Sciatic nerve (tissue), 2 donors: Measurements from ENCODE around the gene RASA3. TPM values are rescaled to one million over a fixed set of nuclear protein-coding genes. Genes with fewer than 3 reads are reported as not detected.
A peak's percentile ranks its signal among the peaks of the same experiment; 100 is the strongest.
"Not testable (repeated sequence)": the region's sequence is repeated elsewhere in the genome, so short reads cannot be mapped to it uniquely, and the experiment has no call there.

Experiments used
- ATAC-seq: fragments of 200-7000 bp; cut with Tn5 transposase; one replicate; pipeline ENCODE4 v1.9.1; 2020; ENCODE audit warnings: mild to moderate bottlenecking, moderate library complexity
- DNase-seq: peaks from one replicate; pipeline ENCODE4 v3.0.0-alpha.2; 2020; ENCODE audit warnings: low spot score
- intact Hi-C: fragments of 100-400 bp; cut with DNase I; formaldehyde crosslinking; loops from one replicate; pipeline ENCODE4 v1.14.2; 2022
- total RNA-seq: library from RNA; stranded (reverse); fragmentation: NEBNext Ultra II Directional; extraction: Animal tissue kit (Norgen Biotek cat#: 25700); gene quantifications from one replicate; pipeline ENCODE4 v1.2.1, GENCODE V29; 2021
- donor health status: DM: no; HTN: no; CAD: no.
- donor health status: DM: no; HTN: no; CAD: no.

RASA3 gene
- total RNA-seq, 1 donor from 2014 or later, result 47.6 TPM

DNA sequence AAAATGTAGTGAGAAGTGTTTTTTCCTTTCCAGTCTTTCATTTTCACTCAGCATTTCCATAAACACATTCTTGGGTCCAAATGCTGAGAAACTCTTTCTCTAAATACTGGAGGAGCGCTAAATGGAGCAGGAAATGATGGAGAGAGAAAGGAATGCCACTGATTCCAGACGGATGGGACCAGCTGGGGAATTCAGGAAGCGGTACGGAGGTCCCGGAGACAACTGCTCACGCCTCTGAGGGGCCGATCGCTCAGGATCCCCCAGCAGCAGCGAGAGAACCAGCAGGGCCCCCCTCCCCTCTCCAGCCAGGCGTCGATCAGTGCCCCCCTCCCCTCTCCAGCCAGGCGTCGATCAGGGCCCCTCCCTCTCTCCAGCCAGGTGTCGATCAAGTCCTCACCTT lies 13.2 kb downstream of the RASA3 start:
- DNase-seq (no peak), ATAC-seq (peak; percentile 84)
- intact Hi-C loops, result no loop called here

DNA sequence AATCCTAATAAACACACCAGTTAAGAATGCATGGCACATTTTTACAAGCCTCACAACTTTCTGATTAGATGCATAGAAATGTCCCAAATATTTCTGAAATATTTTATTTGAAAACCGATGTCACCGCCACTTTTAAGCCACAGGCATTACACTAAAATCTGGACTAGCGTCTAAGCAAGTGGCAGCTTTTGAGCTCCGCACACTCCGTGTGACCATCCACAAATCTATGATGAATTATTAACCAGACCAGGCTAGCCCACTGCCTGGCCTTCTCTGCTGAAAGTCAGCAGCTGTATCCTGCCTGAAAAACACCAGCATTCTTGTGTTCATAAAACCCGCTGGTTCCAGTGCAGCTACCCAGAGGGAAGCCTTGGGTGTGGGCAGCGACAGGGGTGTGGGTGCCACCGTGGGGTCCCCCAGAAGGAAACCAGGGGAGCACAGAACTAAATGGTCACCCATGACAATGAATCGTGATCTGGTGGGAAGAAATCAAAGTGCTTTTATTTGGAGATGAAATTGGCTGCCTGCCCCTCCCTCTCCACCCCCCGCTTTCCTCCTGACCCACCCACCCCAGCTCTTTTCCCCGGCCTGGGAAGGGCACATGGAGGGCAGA lies 13.8 kb downstream of the RASA3 start:
- no peak for DNase-seq
- peak; percentile 22 for ATAC-seq
- intact Hi-C loops, result no loop called here

DNA sequence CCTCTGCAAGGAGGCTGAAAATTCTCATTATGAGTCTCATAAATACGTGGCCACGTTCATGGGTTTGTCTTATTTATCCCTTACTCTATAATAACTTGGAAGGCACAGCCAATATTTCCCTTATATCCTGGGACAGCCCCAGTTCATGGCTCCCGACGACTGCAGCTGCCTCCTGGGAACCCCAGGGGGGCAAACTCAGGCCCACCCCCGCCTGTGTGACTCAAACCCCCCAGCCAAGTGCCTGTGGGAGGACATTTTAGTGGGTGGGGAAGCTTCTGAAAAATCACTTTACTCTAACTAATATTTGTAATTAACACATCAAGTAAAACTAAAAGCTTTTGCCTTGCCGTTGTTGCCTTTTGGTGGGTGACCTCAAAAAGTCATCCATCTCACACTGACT lies 14.3 kb downstream of the RASA3 start:
- ATAC-seq (no peak), DNase-seq (peak; percentile 40)
- intact Hi-C loops, result no loop called here

DNA sequence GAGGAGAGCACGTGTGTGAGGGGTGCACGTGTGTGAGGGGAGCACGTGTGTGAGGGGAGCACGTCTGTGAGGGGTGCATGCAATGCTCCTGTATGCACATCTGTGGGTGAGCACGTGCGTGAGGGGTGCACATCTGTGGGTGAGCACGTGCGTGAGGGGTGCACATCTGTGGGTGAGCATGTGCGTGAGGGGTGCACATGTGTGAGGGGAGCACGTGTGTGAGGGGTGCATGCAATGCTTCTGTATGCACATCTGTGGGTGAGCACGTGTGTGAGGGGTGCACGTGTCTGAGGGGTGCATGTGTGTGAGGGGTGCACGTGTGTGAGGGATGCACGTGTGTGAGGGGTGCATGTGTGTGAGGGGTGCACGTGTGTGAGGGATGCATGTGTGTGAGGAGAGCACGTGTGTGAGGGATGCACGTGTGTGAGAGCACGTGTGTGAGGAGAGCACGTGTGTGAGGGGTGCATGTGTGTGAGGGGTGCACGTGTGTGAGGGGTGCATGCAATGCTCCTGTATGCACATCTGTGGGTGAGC lies 15.0 kb downstream of the RASA3 start:
- intact Hi-C loops, ATAC-seq: not testable (repeated sequence)
- DNase-seq, result peak; percentile 26

DNA sequence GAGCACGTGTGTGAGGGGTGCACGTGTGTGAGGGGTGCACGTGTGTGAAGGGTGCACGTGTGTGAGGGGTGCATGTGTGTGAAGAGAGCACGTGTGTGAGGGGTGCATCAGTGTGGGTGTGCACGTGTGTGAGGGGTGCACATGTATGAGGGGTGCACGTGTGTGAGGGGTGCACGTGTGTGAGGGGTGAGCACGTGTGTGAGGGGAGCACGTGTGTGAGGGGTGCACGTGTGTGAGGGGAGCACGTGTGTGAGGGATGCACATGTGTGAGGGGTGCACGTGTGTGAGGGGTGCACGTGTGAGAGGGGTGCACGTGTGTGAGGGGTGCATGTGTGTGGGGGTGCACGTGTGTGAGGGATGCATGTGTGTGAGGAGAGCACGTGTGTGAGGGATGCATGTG lies 15.7 kb downstream of the RASA3 start:
- intact Hi-C loops, result no loop called here
- peak; percentile 21 for DNase-seq
- no peak for ATAC-seq

DNA sequence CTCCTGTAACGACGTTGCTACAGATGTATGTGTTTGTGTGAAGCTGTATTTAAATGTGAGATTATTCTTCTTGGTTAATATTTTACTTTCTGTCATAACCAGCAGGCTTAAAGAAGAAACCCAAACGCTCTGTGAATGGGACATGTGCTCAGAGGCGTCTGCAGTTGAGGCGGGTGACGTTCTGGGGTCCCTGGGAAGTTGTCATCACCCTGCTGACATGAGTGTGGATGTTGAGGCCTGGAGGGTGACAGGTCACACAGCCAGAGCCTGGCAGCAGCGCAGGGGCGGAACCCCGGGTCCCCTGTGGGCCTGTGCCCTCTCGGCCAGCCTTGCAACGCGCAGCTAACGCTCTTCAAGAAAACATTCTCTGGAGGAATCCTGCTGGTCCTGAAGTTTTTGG lies 16.6 kb downstream of the RASA3 start:
- no peak for ATAC-seq
- DNase-seq, result peak; percentile 55
- intact Hi-C loops, result no loop called here

DNA sequence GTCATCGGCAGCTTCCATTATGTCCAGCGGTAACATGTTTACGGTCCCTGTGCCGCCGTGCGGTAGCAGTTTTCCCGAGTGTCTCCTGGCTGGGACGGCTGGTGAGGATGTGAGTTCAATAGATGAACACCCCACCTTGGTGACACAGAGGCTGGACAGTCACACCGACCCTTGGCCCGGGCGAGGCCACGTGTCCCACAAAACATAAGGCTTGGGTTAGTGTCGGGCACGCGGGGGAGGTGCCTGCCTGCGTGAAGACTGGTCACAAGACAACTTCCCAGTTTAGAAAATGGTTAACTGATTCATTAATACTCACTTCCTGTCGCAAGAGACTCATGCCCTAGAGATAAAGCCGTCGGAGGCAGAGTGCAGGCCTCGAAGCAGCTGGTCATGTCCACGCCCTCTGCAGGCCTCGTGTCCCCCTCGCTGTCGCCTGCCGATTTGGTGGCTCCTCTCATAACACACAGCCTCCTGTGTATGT lies 17.2 kb downstream of the RASA3 start:
- DNase-seq (peak; percentile 65), ATAC-seq (peak; percentile 25)
- intact Hi-C loops, result no loop called here

DNA sequence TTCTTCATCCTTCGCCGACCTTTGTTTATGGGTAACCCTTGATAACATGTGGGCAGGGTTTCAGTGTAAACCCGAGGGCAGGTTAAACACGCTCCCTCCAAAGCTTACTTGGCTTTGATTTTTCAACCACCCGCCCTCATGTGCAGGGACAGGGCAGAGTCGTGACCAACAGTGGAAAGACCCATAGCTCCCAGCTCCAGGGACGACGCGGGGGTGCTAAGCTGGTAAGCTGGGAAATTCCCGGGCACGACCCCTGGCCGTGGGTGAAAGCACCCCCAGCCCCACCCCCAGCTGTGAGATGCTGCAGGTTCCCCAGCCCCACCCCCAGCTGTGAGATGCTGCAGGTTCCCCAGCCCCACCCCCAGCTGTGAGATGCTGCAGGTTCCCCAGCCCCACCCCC lies 17.8 kb downstream of the RASA3 start:
- intact Hi-C loops, ATAC-seq: not testable (repeated sequence)
- DNase-seq, result peak; percentile 55

DNA sequence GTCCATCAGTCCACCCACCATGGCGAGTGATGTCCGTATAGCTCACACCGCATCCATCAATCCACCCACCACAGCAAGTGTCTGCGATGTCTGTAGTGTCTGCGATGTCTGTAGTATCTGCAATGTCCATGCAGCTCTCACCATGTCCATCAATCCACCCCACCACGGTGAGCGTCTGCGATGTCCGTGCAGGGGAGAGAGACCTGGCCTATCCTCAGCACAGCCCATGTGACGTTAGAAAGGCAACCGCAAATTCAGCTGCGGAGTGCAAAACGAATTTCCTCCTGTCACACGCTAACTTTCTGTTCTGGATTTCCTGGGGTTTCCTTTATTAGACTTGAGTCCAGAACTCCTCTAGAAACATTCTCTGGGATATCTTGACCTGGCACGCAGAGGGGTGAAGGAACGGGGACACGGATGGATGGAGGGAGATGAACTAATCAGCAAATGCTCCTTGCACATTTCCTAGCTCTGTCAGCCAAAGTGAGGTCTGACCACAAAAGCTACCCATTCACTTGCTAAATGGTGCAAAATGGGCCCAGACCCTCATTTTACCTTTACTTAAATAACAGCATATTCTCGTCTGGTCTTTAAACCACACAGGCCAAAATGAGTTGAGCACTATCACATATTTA lies 18.3 kb downstream of the RASA3 start:
- intact Hi-C loops, result no loop called here
- no peak for ATAC-seq
- DNase-seq, result peak; percentile 54

DNA sequence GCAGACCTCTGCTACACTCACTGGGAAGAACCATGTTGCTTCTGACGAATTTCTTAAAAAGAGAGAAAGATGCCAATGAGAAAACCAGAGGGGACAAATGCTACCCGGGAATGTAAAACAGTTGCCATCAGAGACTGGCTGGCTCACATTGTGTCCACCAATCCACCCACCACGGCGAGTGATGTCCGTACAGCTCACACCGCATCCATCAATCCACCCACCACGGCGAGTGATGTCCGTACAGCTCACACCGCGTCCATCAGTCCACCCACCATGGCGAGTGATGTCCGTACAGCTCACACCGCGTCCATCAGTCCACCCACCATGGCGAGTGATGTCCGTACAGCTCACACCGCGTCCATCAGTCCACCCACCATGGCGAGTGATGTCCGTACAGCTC lies 19.0 kb downstream of the RASA3 start:
- ATAC-seq, intact Hi-C loops, DNase-seq: not testable (repeated sequence)

DNA sequence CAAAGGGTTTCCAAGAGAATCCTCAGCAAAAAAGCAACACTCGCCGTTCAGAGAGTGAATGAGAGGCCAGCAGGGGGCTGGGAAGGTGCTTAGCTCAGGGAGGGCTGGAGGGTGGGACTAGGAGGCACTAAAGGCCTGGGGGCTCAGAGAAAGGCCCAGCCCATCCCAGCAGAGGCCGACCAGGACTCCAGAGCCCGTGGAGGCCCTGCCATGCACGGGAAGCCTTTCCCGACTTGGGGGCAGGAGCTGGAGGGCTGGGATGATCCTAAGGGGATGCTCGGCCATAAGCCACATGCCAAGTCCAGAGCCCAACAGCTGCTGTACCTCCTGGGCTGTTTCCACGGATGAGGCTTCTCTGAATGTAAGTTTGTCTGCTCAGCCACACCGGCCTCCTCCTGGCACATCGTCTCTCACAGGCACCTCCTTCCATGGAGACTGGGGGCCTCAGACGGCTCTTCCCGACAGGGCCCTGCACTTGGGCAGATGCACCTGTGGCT lies 19.5 kb downstream of the RASA3 start:
- DNase-seq, result peak; percentile 41
- intact Hi-C loops, result no loop called here

DNA sequence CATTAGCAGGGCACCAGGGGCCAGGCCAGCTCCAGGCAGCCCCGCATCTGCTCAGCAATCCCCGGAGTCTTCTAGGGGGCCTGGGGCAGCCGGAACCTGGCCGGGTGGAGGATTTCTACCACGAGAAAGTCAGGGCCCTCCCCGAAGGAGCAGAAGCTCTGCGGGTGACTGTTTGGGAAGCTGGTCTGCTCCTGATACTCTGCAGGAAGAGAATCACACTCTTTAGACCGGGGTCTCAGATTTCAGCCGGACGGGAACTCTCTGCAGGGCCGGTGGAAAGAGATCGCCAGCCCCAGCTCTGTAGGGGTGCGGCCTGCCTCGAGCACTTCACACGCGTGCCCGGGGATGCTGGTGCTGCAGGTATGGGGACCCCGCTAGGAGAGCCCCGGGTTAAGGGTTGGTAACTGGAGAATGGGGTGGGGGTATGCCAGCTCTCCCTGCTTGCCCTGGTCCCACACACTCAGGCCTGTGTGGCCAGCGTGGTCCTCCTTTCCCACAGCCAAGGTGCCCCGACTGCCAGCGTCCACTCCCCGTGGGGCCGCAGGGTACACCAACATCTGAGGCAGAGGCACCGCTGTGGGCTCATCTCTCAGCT lies 20.1 kb downstream of the RASA3 start:
- DNase-seq (peak; percentile 37), ATAC-seq (no peak)
- intact Hi-C loops, result no loop called here

More for the DNA sequence above, 19.5 kb downstream of the RASA3 start:
- ATAC-seq, result no peak

DNA sequence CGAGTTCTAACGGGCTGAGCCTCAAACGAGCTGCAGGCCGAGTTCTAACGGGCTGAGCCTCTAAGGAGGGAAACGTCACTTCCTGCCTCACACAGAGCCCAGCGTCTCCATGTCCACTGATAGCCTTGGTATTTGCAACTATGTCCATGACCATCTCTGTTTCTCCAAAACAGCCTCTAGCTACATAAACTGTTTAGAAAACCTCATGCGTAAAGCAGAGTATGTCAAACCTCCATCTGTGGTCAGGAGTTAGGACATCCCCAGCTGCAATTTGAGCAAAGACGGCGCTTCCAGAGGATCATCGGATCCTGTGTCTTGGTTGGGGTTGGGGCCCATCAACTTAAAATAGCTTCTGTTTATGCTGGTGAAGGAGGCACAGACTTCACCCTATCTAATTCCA lies 20.8 kb downstream of the RASA3 start:
- DNase-seq (no peak), ATAC-seq (no peak)
- intact Hi-C loops, result no loop called here

DNA sequence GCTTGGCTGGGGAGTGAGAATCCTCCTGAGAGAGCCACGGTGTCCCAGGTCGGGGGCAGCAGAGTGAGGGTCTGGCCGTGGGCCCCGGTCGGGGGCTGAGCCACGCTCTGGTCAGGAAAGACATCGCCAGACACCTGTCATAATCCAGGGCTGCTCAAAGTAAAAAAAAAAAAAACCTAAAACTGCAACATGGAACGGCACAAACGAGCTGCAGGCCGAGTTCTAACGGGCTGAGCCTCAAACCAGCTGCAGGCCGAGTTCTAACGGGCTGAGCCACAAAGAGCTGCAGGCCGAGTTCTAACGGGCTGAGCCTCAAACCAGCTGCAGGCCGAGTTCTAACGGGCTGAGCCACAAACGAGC lies 21.6 kb downstream of the RASA3 start:
- intact Hi-C loops, ATAC-seq: not testable (repeated sequence)

DNA sequence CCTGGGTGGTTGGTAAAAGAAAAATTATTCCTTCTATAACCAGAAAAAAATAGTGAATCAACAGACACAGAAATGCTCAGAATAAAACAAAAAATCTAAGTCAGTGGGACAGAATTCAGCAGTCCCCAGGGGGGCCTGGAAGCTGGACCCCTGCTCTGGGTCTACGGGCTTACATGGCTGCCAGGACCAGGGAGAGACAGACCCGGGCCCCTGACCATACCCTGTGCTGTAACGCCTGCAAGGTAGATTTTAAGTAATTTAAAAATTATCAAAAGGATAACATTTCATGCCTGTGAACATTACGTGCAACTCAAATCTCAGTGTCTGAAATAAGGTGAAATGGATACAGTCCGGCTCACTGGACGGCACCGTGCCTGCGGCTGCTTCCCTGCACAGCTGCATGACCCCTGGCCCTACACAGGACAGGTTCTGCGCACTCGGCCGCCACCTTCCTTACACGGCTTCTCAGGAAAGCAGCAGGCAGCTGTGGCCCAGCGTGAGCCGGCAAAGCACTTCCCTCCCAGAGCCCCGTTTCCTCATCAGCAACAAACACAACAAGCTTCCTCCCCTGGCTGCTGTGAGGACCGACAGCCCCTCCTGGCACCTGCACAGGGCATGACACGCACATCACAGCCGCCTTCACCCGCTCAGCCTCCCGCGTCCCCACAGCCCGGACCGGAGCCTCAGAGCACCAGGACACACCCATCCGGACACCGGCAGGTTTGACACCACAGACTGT lies 22.2 kb downstream of the RASA3 start:
- ATAC-seq (peak; percentile 54), DNase-seq (peak; percentile 63)
- intact Hi-C loops, result no loop called here

More for the DNA sequence above, 21.6 kb downstream of the RASA3 start:
- not testable (repeated sequence) for DNase-seq

DNA sequence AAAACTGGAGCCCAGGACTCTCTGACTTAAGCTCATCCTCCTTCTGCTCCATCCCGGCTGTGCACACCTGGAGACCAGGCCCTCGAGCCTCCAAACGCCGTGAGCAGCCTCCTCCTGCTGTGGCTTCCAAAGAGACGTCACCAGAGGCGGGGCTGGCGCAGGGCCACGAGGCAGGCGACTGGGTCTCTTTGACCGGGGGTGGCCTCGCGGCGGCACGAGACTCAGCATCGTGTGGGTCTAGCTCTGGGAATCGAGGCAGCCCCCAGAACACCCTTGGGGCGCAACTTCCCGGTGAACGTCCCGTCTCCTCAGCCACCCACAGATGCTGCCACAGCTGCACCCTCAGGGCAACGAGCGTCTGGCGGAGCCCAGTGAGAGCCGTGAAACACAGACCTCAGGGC lies 22.8 kb downstream of the RASA3 start:
- peak; percentile 79 for DNase-seq

DNA sequence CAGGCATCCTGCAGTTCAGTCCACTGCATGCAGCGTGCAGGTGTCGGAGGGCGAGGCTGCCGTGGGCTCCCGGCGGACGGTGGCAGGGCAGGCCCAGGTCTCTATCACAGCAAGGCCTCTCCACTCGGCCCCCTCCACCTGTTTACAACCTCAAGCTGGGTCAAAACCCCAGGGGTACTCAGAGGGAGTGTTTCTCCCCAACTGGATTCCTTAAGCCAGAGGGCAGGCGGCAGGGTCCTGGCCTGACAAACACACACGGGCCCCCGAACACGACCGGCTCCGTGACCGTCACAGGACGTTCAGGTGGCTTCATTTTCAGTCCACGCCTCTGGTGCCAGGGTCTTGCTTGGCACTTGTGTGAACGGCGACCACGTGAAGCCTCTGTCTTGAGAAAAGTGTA lies 23.5 kb downstream of the RASA3 start:
- intact Hi-C loops, result no loop called here

More for the DNA sequence above, 22.8 kb downstream of the RASA3 start:
- peak; percentile 63 for ATAC-seq
- intact Hi-C loops, result no loop called here

DNA sequence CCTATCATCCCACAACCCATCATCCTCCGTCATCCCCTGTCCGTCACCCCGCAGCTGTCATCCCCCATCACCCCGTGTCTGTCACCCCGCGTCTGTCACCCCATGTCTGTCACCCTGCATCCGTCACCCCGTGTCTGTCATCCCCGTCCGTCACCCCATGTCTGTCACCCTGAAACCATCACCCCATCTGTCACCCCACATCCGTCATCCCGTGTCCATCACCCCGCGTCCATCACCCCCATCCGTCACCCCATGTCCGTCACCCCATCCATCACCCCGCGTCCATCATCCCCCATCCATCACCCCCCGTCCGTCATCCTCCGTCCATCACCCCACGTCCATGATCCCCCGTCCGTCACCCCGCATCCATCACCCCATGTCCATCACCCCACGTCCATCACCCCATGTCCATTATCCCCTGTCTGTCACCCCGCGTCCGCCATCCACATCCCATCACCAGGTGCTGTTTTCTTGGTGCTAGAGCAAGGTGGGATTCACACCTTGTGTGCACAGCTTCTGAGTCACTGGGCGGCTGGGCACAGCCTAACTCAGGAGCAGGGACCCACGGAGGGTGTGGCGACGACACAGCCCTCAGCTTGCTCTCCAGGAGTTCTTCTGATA lies 24.2 kb downstream of the RASA3 start:
- ATAC-seq (no peak), DNase-seq (peak; percentile 53)
- intact Hi-C loops, result no loop called here

More for the DNA sequence above, 23.5 kb downstream of the RASA3 start:
- ATAC-seq, result no peak
- DNase-seq, result peak; percentile 49

DNA sequence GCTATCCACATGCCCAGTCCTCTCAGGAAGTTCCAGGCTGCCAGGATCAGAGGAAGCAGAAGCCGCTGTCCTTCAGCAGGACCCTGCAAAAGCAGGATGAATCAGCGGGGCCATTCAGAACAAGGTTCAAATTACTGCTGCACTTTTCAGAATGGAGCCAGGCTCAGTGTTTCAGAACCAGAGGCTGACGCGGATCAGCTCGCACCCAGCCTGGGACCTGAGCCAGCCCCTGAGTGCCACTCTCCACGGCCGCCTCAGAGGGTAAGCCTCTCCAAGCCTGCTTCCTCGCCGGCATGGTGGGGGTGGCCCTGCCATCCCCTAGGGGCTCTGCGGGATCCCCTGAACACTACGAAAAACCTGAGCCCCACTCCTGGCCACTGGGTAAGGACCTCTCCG lies 24.7 kb downstream of the RASA3 start:
- no peak for ATAC-seq
- DNase-seq, result no peak
- intact Hi-C loops, result no loop called here
